Myocyte (in vitro differentiated cells): ENCODE measurements around the gene ZFAND3. TPM values are rescaled to one million over a fixed set of nuclear protein-coding genes. Genes with fewer than 3 reads are reported as not detected.

Experiments
- DNase-seq: peaks from one replicate; pipeline ENCODE4 v3.0.0-alpha.2; 2012; ENCODE audit warnings: low read depth
- total RNA-seq: library from RNA; depleted of rRNA; stranded (reverse); fragments of >200 nt; gene quantifications from 2 replicates; pipeline ENCODE4 v1.2.3, GENCODE V29; 2014

The ZFAND3 gene
- total RNA-seq, 1 donor from 2014 or later: 26.9 TPM

GRCh38 chr6:38150681-38151296 lies 331.3 kb downstream of the ZFAND3 start:
- DNase-seq: no peak

GRCh38 chr6:38151580-38152500 lies 332.3 kb downstream of the ZFAND3 start:
- no peak for DNase-seq

- no peak for DNase-seq
These were observed 333.1 kb downstream of the ZFAND3 start for GRCh38 chr6:38152620-38153019.

GRCh38 chr6:38153076-38153797 lies 333.7 kb downstream of the ZFAND3 start:
- peak; percentile 8 for DNase-seq

GRCh38 chr6:38153798-38154345 lies 334.3 kb downstream of the ZFAND3 start:
- DNase-seq: no peak

GRCh38 chr6:38154731-38155130 lies 335.2 kb downstream of the ZFAND3 start:
- DNase-seq: no peak

GRCh38 chr6:38155144-38155543 lies 335.6 kb downstream of the ZFAND3 start:
- no peak for DNase-seq

GRCh38 chr6:38155621-38156204 lies 336.2 kb downstream of the ZFAND3 start:
- DNase-seq: no peak

GRCh38 chr6:38156818-38157565 lies 337.5 kb downstream of the ZFAND3 start:
- DNase-seq: no peak

- DNase-seq: no peak
These were observed 338.4 kb downstream of the ZFAND3 start for GRCh38 chr6:38157905-38158304.

- no peak for DNase-seq
These were observed 339.3 kb downstream of the ZFAND3 start for GRCh38 chr6:38158762-38159350.

GRCh38 chr6:38159596-38159995 lies 340.1 kb downstream of the ZFAND3 start:
- no peak for DNase-seq

- DNase-seq: no peak
These were observed 341.3 kb downstream of the ZFAND3 start for GRCh38 chr6:38160831-38161230.

GRCh38 chr6:38161331-38161730 lies 341.8 kb downstream of the ZFAND3 start:
- DNase-seq: no peak

GRCh38 chr6:38161754-38162492 lies 342.4 kb downstream of the ZFAND3 start:
- no peak for DNase-seq

GRCh38 chr6:38162493-38163185 lies 343.1 kb downstream of the ZFAND3 start:
- DNase-seq: no peak

GRCh38 chr6:38163186-38164130 lies 343.9 kb downstream of the ZFAND3 start:
- DNase-seq: no peak

- DNase-seq: no peak
These were observed 344.6 kb downstream of the ZFAND3 start for GRCh38 chr6:38164131-38164481.
